Endometrium (tissue), 2 donors: Measurements from ENCODE around the gene CPM.

Source experiments
- FAIRE-seq: peaks from 2 replicates; lab custom pipeline; 2012; peaks lifted over from hg19 to GRCh38; lab: Jason Lieb, UNC
- donor health status: control.
- donor health status: control.

CPM gene

DNA sequence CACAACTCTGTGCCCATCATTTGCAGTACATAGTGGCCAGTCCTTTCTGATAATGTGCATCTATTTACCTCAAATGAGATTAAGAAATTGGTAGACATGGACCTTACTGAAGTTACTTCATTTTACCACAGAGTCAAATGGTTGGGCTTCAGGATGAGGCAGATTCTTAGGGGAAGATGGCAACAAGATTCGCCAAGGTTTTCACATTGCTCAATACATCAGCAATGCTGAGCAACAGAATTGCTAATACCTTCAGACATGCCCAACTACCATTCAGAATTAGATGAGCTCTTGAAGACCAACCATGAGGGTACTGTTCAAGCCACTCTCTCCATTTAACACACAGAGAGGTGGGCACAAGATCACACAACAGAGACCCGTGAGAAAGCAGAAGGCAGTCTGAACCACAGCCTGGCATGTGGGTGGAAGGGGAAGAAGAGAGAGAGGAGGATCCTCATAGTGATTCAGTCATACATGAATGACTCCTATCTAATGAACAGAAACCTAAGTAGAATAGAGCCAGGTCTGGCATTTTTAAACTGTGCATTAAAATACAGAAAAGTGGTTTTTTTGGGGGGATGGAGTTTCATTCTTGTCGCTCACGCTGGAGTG, 28.5 kb downstream of the CPM start:
- no peak for FAIRE-seq

DNA sequence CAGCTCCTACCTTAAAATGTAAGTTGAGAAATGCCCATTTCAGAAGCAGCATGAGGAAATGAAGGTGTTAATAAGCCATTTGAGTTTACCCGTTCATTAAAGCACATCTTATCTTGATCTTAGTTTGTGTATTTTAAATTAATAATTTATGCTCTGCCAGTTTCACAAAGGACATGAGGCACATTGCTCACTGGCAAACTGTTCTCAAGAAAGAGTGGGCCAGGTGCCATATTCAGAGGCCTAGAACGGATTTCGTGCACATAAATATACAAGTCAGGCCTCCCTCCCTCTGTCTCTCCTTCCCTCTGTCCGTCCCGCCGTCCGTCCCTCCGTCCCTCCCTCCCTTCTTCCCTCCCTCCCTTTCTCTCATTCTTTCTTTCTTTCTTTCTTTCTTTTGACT, 29.5 kb downstream of the CPM start:
- FAIRE-seq = no peak

DNA sequence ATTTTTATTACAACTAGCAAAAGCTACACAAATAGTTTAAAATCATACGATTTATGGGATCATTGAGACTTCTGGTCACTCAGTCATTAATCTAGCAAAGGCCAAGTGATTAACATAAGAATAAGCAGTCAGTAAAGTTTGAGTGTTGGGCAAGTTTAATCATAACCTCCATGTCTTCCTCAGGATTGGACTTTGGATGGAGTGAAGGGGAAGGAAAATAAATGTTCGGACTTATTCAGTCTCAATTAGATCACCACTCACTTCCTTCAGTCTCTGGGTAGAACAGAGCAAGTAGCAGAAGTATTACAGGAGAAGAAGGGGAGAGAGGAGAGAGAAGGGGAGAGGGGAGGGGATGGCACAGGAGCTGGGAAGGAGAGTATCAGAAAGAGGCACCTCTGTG, 31.4 kb downstream of the CPM start:
- FAIRE-seq = no peak

DNA sequence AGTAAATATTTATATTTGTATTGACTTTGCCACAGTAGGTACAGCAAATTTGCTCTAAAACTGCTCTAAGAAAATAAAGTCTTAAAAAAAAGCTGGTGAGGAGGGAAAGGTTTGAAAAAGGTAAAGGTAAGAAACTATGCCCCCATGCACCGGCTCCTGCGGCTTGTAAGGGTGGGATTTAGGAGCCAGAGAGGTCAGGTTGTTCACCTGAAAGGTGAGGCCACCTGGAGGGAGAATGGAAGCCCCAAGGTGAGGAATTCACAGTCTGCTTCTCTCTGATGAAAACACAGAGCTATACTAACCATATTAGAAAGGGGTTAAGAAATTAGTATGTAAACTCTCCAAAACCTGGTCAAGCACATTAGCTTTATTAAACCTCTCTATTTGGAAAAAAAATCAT, 31.8 kb downstream of the CPM start:
- no peak for FAIRE-seq

DNA sequence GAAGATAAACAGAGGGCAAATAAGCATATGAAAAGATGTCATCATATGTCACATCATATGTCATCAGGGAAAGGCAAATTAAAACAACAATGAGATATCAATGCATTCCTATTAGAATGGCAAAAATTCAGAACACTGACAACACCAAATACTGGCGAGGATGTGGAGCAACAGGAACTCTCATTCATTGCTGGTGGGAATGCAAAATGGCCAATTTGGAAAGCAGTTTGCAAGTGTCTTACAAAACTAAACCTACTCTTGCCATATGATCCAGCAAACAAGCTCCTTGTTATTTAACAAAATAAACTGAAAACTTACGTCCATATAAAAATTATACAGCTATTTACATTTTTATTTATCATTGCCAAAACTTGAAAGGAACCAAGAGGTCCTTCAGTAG, 32.7 kb downstream of the CPM start:
- FAIRE-seq = no peak

DNA sequence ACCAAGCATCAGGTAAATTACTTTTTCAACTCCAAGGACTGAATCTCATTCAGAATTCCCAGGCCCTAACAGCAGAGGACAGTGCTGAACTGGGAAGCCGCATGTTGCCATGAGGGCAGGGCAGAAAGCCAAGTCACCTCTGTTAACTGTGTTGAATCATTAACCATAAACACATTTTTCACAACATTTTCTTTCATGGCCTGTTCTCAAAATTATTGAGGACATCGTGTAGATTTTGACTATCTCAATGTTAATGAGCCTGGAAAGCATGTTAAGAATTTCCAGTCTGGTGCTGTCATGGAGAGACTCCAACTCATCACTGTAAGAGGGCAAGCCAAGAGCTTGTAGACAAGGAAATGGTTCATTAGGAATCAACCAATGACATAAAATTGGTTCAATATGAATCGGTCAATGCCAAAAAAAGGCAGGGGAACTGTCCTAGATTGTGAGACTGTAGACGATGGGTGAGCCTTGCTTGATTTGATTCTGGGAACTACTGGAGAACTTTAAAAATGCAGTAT, 33.7 kb downstream of the CPM start:
- no peak for FAIRE-seq

DNA sequence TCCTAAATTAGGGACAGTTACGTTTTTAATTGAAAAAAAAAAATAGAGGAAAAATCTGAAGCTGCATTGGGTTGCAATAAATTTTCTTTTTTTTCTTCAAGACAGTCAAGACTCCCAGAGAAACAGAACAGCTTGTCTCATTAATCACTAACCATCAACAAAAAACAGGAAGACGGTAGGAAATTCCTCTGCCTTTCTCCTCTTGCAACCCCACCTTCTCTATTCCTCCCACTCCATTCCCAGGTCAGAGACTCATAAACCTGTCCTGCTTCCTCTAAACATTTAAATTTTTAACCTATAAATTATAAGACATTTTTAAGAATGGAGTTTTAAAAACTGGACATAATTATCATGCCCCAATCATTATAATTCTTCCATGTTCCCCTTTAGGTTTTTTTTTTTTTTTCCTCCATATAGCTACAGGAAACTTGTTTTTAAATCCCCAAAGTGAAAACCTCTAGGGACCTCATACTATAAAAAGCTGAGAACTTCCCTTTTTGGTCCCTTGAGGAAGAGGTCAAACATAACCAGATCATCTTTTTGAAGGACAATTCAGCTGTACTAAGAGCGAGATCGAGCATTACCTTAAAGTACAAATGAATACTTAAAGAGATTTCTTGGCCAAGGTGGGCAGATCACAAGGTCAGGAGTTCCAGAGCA, 36.0 kb downstream of the CPM start:
- FAIRE-seq = no peak

DNA sequence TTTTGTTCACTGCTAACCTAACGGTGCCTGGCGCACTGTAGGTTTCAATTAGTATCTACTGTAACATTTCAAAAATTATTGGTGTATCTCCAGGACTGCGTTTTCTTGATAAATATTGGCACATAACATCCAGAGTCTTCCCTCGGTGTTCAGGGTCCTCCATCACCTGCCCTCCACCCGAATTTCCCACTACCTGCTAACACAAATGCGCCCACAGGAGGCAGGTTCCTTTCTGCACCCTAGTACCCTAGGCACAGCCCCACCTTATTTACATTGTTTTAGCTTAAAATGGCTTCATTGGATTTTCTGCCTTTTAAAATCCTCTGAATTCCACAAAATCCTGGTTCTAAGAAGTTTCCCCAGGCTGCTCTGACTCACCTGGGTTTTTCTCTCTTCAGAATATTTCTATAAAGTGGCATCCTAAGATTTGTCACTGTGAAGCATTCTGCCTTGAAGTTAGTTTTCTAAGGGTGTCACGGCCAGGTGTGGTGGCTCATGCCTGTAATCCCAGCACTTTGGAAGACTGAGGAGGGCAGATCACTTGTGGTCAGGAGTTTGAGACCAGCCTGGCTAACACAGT, 38.6 kb downstream of the CPM start:
- no peak for FAIRE-seq

DNA sequence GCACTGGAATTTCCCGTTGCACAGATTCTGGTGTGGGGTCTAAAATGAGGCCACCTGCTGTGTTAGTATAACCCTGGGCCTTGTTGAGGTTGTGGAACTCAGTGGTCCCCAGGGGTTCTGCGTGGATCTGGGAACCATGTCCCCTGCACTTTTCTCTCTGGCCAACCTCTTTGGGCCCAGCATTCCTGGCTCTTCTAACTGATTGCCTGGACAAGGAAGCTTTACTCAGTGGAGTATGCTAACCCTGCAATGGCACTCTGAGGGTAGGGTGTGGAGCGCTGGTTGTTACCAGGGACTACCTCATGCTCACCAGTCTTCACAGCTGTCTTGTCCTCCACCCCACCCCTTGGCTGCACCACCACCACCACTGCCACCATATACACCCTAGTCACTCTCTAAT, 39.2 kb downstream of the CPM start:
- FAIRE-seq = no peak

DNA sequence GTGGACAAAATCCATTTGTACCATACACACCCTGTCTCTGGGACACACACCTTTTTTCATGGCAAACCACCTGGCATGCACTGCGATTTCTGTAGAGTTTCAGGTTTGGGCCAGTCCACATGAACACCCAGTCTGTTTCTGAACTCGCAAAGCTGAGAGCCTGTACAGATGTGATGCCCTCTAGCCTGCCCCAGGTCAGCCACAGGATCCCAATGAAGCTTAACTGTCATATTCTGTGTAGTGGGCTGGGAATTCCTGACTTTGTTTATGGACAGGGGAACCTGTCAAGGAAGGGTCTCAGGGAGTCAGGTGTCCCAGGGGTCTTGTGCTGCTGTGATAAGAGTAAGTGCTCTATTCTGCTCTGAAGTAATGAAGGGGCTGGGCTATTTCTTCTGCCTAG, 39.8 kb downstream of the CPM start:
- no peak for FAIRE-seq

DNA sequence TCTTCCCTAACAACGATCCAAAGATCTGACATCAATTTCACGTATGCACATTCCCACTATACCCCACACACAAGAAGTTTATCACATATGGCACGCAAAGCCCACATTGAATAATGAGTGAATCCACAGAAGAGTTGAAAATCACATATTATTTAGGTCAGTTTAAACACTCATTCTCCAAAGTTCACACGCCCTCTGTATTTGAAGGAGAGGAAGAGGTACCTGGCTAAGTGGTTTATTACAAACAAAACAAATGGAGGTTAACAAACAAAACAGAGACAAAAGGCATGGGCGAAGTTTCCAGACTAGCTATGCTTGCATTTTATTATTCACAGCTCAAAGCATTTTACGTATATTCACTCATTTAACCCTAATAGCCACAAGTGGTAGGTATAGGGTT, 41.8 kb downstream of the CPM start:
- no peak for FAIRE-seq

DNA sequence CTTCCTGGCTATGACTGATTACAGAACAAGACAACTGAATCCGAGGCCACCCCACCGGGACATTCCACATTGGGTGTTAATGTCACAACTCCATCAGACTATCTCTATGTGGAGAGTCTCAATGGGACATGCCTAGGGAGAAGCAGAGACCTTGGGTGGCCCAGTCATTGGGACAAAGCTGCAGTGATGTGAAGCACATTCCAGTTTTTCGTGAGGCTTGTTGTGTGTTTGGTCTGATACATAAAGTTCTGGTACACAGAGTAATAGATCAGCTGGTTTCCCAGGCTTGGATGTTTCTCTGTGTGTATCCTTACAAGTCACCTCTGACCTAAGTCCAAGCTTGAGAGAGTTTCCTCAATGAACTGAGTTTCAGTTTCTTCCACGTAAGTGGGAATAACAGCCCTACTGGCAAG, 42.3 kb downstream of the CPM start:
- FAIRE-seq = no peak

DNA sequence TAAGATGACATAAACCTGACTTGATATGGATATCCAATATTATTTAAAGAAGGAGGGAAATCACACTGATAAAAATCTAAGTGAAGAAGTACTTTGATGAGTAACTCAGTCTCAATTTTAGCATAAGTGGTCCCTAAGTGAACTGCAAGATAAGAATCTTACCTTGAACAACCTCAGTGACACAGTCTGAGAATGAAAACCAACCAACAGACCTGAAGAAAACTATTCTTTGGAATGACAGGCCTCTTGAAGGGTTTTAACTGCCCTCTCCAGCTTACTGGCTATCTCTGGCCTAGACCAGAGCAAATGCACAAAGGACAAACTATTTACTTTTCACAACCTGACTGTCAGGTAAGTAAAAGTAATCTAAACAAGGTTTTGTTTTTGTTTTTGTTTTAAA, 44.7 kb downstream of the CPM start:
- FAIRE-seq = no peak

DNA sequence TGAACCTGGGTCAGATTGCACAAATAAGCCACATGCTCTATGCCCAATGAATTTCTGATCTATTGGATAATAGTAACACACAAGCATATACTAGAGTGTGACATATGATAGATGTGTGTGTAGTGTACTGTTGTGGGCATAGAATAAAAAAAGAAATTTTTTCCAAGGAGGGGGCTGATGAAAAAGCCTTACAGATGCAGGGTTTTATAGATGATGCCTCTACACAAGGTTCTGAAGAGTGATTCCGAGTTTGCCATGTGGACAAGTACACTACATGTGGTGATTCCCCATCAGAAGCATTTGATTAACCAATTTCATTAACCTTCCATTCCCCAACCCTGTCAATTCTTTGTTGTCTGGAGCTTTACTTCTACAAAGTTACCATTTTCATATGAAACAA, 45.3 kb downstream of the CPM start:
- FAIRE-seq = no peak

DNA sequence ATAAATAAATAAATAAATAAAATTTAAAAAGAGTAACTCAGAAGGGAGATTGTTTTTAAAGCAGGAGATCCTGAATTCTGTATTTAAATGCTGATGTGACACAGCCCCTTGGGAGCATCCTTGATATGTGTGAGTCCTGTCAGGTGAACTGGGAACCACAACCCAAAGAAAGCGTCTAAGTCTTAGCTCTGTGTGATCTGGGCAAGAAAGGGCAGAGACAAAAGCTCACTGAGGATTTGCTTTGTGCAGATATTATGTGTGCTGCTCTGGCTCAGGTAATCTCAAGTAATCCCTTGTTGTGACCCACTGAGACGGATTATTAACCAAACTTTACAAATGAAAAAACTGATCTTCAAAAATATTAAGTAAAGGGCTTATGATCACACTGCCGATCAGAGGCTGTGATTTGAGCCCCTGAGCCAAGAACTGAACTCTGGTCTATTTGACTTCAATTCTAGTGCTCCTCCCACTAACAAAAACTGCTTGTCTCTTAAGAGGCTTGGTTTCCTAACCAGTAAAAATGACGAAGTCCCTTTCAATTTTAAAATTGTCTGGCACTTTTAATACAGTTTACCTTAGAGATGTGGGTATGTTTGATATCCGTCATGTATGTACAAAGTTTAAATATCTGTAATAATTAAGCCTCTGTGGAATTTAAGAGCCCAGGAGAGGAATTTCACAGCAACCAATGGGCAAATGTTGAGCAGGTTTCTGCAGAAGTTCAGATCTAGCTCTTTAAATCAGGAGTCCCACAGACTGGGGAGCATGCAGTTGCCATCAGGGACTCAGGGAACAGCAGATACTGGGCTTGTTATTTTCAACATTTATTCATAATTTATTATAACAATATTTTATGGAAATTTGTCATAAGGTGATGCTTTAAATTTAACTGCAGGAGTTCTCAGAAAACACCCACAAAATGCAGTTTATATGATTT, 46.1 kb downstream of the CPM start:
- FAIRE-seq = no peak

DNA sequence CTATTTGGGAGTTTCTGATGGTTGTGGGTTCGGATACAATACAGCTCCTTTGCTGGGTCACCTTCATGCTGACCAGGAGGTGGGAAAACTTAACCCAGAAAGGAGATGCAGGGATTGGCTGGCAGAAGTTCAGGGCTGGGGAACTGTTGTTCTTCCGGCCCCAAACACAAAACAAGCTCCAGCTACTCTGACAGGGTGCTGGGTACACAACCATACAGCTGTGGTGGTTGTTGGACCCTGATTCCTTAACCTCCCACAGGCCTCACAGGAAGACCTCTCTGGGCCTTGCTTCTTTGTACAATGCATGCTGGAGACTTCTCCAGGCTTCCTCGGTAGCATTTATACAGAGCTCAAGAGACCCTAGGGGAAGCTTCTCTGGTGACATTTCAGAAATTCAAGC, 47.6 kb downstream of the CPM start:
- no peak for FAIRE-seq

DNA sequence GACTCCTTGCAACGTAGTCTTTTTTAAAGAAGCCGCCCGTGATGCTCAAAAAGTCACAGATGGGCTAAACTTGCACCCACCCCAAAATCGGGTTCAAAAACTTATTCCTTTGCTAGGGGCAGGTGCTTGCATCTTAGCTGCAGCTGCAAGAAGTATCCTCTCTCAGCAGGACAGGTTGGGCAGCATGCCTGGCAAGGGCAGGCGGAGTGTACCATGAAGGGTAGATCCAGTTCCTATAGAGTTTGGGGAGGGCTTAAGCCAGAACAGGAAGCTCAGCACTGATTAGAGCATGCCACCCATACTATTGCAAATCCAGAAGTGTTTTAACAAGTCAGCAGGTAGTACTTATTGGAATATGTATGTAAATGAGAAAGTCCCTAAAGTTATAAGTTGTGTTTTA, 48.7 kb downstream of the CPM start:
- FAIRE-seq = no peak

DNA sequence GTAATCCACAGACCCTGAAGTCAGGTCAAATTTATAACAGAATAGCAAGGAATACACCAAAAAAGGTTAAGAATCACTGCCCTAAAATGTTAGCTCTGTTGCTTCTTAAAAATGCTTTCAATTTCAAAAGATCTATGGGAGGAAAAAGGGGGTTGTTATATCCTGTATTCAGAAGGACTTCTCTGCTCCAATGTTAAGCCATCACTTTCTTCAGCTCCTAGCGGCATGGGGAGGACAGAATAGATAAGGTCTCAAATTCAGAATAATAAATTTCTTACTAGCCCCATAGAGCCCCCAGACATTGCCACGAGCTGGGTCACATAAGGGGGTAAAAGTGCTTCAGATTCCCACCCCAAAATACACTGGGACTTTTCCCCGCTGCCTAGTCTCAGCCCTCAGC, 49.8 kb downstream of the CPM start:
- no peak for FAIRE-seq

DNA sequence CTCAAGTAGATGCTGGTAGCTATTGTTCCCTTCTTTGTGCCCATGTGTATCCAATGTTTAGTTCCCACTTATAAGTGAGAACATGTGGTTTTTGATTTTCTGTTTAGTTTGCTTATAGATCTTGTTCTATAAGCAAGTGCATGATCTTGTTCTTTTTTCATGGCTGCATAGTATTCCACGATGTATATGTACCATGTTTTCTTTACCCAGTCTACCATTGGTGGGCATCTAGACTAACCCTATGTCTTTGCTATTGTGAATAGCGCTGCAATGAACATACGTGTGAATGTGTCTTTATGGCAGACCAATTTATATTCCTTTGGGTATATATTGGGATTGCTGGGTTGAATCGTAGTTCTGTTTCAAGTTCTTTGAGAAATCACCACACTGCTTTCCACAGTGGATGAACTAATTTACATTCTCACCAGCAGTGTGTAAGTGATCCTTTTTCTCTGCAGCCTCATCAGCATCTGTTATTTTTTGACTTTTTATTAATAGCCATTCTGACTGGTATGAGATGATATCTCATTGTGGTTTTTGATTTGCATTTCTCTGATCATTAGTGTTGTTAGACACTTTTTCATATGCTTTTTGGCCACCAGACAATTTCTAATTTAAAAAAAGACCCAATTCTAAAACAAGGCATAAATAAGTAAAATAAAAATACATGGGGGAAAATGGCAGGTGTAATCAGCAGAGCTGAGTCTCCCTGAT, 50.6 kb downstream of the CPM start:
- no peak for FAIRE-seq

DNA sequence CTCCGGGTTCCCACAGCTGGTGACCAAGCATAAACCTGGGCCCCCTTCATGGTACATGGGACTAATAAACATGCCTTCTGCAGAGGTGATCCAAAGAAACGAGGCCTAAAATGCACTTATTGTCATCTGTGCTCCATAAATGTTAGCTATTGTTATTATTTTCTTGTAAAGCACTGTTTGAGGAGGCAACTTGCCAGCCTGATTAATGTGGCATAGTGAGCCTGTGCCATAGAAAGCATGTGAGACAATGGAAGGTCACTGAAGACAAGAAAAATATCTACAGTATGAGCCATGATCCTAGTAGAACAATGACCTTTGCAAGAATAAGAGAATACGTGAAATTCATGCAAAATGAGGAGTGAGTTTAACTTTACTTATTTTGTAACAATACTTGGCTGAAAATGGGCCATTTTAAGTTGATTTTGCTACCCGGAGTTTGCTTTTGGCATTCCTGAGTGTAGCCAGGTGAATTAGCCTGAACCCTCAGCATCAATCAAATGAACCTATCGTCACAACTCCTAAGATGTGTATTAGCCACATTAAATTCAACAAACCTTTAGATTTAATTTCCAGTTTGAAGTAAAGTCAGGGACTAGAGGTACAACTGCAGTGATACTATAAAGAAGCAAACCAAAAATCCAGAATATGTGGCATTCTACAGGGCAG, 52.2 kb downstream of the CPM start:
- no peak for FAIRE-seq

DNA sequence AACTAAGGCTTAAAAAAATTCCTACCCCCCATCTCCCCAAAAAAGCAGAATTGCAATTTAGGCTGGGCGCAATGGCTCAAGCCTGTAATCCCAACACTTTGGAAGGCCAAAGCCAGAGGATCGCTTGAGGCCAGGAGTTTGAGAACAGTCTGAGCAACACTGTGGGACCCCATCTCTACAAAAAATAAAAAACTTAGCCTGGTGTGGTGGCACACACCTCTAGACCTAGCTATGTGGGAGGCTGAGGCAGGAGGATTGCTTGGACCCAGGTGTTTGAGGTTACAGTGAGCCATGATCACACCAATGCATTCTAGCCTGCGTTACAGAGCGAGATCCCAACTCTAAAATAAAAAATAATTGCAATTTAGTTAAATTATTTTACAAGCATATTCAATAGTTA, 54.1 kb downstream of the CPM start:
- no peak for FAIRE-seq

DNA sequence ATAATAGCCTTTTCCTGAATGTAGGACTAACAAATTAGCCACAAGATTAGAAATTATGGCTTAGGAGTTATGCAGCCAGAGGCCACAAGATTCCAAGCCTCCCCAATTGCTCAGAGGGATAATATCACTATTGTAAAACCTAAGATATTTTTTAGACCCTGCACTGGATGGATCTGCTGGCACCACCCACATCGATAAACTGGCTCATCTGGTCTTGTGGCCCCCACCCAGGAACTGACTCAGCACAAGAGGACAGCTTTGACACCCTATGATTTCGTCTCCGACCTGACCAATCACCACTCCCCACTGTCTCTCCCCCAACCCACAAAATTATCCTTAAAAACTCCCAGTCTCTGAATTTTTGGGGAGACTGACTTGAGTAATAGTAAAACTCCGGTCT, 54.7 kb downstream of the CPM start:
- no peak for FAIRE-seq
